ACC112 (cell line): ENCODE data around the gene TBXAS1.
A peak's percentile ranks its signal among the peaks of the same experiment; 100 is the strongest.
"Not testable (repeated sequence)": the region's sequence is repeated elsewhere in the genome, so short reads cannot be mapped to it uniquely, and the experiment has no call there.

Experiments used
- H2AFZ ChIP-seq: fragments of 200-600 bp; sonication (generic); one replicate; pipeline ENCODE4 v1.6.0; 2017; ENCODE audit warnings: antibody characterized with exemption, low read length; ENCODE audit not compliant: unreplicated experiment
- H3K27ac ChIP-seq: fragments of 200-600 bp; sonication (generic); 2 replicates; pipeline ENCODE4 v1.5.1; 2014; ENCODE audit warnings: low read depth, mild to moderate bottlenecking, antibody characterized with exemption, low read length, moderate library complexity
- H3K27me3 ChIP-seq: fragments of 200-600 bp; sonication (generic); 2 replicates; pipeline ENCODE4 v1.6.1; 2014; ENCODE audit warnings: mild to moderate bottlenecking, antibody characterized with exemption, low read length, moderate library complexity, mixed read lengths; ENCODE audit not compliant: insufficient read depth
- H3K36me3 ChIP-seq: fragments of 200-600 bp; sonication (generic); 2 replicates; pipeline ENCODE4 v1.6.1; 2016; ENCODE audit warnings: mild to moderate bottlenecking, antibody characterized with exemption, low read length, moderate library complexity, mixed read lengths; ENCODE audit not compliant: insufficient read depth
- H3K4me1 ChIP-seq: fragments of 200-600 bp; sonication (generic); one replicate; pipeline ENCODE4 v1.6.1; 2016; ENCODE audit warnings: low read length, mixed read lengths; ENCODE audit not compliant: insufficient read depth, unreplicated experiment, control insufficient read depth
- H3K4me3 ChIP-seq: fragments of 200-600 bp; sonication (generic); 2 replicates; pipeline ENCODE4 v1.5.1; 2014; ENCODE audit warnings: mild to moderate bottlenecking, low read depth, low read length
- H3K79me2 ChIP-seq: fragments of 200-600 bp; sonication (generic); one replicate; pipeline ENCODE4 v1.6.0; 2016; ENCODE audit warnings: low read length; ENCODE audit not compliant: control insufficient read depth, unreplicated experiment, insufficient read depth

Gene TBXAS1

DNA sequence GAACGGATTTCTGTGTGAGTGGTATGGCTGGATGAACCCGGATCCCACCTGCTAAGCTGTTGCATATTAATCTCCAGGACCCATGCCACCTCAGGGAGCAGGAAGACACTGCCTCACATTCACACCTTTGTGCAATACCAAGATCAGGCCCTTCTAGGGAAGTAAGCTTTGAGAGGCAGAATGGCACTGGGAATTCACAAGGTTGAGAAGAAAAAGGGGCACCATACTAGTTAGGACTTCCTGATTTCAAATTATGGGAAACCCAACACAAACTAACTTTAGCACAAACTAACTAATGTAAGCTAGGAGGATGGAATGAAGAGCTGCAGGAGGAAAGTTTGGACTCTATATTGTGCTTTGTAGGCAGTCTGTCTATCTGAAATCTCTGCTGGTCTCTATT is 71.3 kb downstream of the TBXAS1 start:
- Histone ChIP-seq H3K36me3 (no peaks in the 10 kb centered on the region), H3K27ac (no peak overlapping the region), H3K4me3 (no peak overlapping the region), H3K27me3 (no peaks in the 10 kb centered on the region), H3K4me1 (no peaks in the 10 kb centered on the region), H3K79me2 (no peaks in the 10 kb centered on the region), H2AFZ (no peak overlapping the region)

DNA sequence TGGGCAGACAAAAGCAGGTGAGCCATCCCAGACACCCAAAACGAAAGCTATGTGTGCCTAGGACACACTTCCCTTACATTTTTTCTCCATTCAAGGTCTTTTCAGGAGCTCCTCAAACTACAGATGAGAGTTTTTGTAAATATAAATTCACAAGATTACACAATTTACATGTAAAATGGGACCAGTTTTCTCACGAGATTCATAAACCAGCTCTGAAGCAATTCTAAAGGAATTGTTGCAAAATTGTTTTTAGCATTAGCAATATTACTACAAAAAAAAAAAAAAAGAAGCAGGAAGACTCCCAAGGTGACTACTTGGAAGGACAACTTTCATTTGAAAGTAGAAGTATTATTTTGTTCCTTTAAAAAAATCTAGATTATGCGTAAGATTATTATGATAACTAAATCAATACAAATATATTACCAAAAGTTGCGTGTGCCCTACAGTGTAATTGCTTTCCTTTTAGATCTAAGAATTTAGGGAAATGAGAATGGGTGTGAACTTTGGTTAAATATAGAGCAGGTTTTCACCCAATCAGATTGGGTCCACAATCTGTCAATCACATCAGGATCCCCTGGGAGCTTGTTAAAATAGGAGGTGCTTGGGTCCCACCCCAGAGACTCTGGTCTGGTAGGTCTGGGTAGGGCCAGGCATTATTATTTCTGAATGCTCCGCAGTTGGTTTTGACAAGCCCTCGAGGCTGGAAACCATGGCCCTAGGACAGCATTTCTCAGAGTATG is 72.2 kb downstream of the TBXAS1 start:
- Histone ChIP-seq H3K4me3 (no peak overlapping the region), H3K79me2 (no peaks in the 10 kb centered on the region), H3K36me3 (no peaks in the 10 kb centered on the region), H2AFZ (no peak overlapping the region), H3K4me1 (no peaks in the 10 kb centered on the region), H3K27ac (no peak overlapping the region), H3K27me3 (no peaks in the 10 kb centered on the region)

DNA sequence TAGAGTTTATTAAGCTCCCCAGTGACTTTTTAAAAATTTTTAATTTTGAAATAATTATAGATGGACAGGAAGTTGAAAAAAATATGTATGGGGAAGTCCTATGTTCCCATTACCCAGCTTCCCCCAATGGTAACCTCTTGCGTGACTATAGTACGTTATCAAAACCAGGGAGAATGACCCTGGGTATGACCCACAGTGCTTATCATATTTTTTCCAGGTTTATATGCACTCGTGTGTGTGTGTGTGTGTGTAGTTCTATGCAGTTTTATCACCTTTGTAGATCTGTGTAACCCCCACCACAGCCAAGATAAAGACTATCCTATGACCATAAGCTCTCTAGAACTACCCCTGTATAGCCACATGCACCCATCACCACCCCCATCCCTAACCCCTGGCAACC is 72.8 kb downstream of the TBXAS1 start:
- H3K27me3 ChIP-seq, result no peaks in the 10 kb centered on the region
- H3K4me3 ChIP-seq, result no peak overlapping the region
- H3K27ac ChIP-seq, result no peak overlapping the region
- no peaks in the 10 kb centered on the region for H3K36me3 ChIP-seq
- no peak overlapping the region for H2AFZ ChIP-seq
- no peaks in the 10 kb centered on the region for H3K79me2 ChIP-seq
- no peaks in the 10 kb centered on the region for H3K4me1 ChIP-seq

DNA sequence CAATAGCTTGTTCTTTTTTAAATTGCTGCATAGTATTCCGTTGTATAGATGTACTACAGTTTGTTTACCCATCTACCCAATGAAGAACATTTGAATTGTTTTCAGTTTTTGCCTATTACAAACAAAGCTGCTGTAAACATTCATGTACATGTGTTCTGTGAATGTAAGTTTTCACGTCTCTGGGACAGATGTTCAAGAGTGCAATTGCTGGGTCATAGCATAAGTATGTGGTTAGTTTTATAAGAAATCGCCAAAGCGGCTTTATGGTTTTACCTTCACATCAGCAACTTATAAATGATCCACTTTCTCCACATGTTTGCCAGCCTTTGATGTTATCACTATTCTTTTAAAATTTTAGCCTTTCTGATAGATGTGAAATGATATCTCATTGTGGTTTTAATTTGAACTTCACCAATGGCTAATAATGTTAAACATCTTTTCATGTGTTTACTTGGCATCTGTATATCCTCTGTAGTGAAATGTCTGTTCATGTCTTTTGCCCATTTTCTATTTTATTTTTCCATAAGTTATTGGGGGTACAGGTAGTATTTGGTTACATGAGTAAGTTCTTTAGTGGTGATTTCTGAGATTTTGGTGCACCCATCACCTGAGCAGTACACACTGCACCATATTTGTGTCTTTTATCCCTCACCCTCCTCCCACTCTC is 73.5 kb downstream of the TBXAS1 start:
- H3K79me2 ChIP-seq, result no peaks in the 10 kb centered on the region
- no peak overlapping the region for H2AFZ ChIP-seq
- H3K4me3 ChIP-seq, result no peak overlapping the region
- H3K4me1 ChIP-seq, result no peaks in the 10 kb centered on the region
- no peak overlapping the region for H3K27ac ChIP-seq
- H3K36me3 ChIP-seq, result no peaks in the 10 kb centered on the region
- no peaks in the 10 kb centered on the region for H3K27me3 ChIP-seq

DNA sequence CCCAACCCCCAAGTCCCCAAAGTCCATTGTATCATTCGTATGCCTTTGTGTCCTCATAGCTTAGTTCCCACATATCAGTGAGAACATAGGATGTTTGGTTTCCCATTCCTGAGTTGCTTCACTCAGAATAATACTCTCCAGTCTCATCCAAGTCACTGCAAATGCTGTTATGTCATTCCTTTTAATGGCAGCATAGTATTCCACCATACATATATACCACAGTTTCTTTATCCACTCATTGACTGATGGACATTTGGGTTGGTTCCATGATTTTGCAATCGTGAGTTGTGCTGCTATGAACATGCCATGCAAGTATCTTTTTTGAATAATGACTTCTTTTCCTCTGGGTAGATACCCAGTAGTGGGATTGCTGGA is 74.0 kb downstream of the TBXAS1 start:
- not testable (repeated sequence) for H3K79me2 ChIP-seq, H3K27me3 ChIP-seq, H3K4me3 ChIP-seq, H2AFZ ChIP-seq, H3K4me1 ChIP-seq, H3K36me3 ChIP-seq, H3K27ac ChIP-seq

DNA sequence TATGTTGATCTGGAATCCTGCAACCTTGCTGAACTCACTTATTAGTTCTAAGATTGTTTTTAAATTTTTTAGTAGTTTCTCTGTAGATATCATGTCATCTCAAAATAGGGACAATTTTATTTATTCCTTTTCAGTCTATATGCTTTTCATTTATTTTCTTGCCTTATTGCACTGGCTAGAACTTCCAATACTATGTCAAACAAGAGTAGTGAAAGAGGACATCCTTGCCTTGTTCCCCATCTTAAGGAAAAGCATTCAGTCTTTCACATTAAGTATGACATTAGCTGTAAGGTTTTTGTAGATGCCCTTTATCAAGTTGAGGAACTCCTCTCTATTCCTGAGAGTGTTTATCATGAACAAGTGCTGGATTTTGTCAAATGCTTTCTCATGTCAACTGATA is 77.8 kb downstream of the TBXAS1 start:
- H3K4me1 ChIP-seq, result peaks cover 16% of the 10 kb centered on the region
- no peak overlapping the region for H3K27ac ChIP-seq
- H3K27me3 ChIP-seq, result no peaks in the 10 kb centered on the region
- no peaks in the 10 kb centered on the region for H3K79me2 ChIP-seq
- H3K36me3 ChIP-seq, result no peaks in the 10 kb centered on the region
- no peak overlapping the region for H2AFZ ChIP-seq
- H3K4me3 ChIP-seq, result no peak overlapping the region

DNA sequence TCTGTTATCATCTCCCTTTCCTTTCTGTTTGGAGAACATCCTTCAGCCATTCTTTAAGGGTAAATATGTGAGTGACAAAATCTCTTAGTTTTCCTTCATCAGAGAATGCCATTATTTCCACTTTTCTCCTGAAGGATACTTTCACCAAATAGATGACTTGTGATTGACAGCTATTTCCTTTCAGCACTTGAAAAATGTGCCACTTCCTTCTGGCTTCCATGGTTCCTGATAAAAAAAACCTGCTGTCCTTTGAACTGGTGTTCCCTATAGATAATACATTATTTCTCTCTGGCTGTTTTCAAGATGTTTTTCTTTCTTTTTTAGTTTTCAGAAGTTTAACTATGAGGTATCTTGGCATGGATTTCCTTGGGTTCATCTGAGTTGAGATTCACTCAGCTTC is 79.7 kb downstream of the TBXAS1 start:
- no peak overlapping the region for H3K4me3 ChIP-seq
- peak overlapping the region; percentile 91 for H2AFZ ChIP-seq
- H3K27ac ChIP-seq, result peak overlapping the region; percentile 48; the same call in 1 of the 2 replicates
- H3K36me3 ChIP-seq, result no peaks in the 10 kb centered on the region
- no peaks in the 10 kb centered on the region for H3K79me2 ChIP-seq
- no peaks in the 10 kb centered on the region for H3K27me3 ChIP-seq
- peaks cover 20% of the 10 kb centered on the region for H3K4me1 ChIP-seq

DNA sequence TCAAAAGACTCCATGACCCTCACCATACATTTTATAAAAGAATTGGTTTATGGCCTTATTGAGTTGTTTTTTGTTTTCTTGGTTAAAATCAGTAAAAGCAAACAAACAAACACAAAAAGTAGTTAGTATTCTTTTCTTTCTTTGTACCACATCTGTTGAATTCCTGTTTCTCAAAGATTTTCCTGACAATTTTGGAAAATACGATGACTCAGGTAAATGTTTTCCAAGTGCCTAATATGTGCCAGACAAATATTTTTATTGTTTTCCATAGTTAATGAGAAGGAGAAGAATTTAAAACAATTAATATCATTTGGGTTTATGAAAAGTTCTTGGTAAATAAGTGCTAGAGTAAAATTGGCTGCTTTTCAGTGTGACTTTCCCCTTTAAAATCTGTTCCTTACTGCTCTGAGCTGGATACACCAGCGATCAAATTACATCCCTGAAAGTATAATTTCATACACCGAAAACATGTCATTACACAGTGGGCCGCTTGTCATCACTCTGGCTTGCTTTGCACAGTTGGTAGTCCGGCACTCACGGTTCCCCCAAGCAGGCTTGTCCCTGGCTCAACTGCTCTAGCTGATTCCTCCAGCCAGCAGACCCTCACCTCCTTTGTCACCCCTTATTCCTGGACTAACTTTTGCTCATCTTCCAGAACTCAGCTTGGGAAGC is 80.5 kb downstream of the TBXAS1 start:
- Histone ChIP-seq H3K27ac (peak overlapping the region; percentile 48), H3K79me2 (no peaks in the 10 kb centered on the region), H2AFZ (peak overlapping the region; percentile 91), H3K4me3 (peak overlapping the region; percentile 48; the same call in 1 of the 2 replicates), H3K36me3 (no peaks in the 10 kb centered on the region), H3K27me3 (no peaks in the 10 kb centered on the region), H3K4me1 (peaks cover 27% of the 10 kb centered on the region)

DNA sequence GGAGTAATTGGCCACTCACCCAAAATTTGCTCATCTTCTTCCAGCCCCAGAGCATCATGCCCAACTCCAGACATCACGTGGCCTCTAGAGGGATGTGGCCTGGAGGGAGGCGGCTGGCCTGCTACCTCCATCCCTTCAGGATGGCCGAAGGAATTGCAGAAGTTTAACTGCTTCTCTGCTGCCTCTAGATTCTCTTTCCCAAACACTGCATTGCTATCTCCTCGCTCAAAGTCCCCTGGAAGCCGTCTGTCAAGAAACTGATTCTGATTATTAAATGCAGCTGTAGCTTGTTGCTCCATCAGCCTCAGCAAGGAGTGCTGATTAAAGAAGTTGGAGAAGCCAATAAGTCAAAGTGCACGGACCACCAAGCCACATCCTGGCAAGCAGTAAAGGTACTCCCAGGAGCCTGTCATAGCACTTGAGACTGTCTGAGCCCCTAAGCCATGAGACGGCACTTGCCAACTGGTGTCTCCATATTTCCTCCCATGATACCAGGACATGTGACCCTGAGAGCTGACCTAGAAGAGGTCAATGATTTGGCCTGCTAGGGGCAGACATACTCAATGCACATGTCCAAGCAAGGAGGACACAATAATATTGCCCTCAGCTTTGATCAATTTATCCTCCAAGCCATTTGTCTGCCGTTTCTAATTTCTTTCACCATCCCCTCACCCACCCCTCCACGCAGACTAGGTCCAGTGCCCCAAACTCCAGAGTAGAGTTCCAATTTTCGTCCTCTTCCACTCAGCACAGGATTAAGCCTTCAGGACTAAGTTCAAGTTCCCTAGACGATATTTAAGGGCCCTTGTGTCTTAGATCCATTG is 84.2 kb downstream of the TBXAS1 start:
- Histone ChIP-seq H2AFZ (no peak overlapping the region), H3K4me3 (no peak overlapping the region), H3K79me2 (no peaks in the 10 kb centered on the region), H3K4me1 (peaks cover 63% of the 10 kb centered on the region), H3K27ac (no peak overlapping the region), H3K36me3 (no peaks in the 10 kb centered on the region), H3K27me3 (no peaks in the 10 kb centered on the region)

DNA sequence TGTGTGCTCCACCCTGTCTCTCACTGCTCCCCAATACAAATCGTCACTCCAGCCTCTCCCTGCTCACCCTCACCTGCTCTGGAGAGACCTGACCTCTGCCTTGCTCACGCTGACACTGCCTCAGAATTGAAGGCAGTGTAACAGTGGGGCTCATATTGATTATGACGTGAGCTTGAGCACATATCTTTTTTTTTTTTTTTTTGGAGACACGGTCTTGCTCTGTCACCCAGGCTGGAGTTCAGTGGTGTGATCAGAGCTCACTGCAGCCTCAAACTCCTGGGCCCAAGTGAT is 84.7 kb downstream of the TBXAS1 start:
- no peak overlapping the region for H3K4me3 ChIP-seq
- H3K27ac ChIP-seq, result peak overlapping the region; percentile 99; the same call in 1 of the 2 replicates
- H3K36me3 ChIP-seq, result no peaks in the 10 kb centered on the region
- H3K4me1 ChIP-seq, result peaks cover 62% of the 10 kb centered on the region
- no peaks in the 10 kb centered on the region for H3K27me3 ChIP-seq
- no peaks in the 10 kb centered on the region for H3K79me2 ChIP-seq
- H2AFZ ChIP-seq, result no peak overlapping the region
